Parathyroid adenoma (tissue), 2 donors: Measurements from ENCODE around the gene PRMT7.

Source experiments
- H2AFZ ChIP-seq: fragments of 300-600 bp; sonication (generic); one replicate; pipeline ENCODE4 v1.7.0; 2017; ENCODE audit warnings: antibody characterized with exemption, mild to moderate bottlenecking
- H3K27ac ChIP-seq: fragments of 300-600 bp; sonication (generic); one replicate; pipeline ENCODE4 v1.7.0; 2017
- H3K27me3 ChIP-seq: fragments of 300-600 bp; sonication (generic); one replicate; pipeline ENCODE4 v1.7.0; 2017; ENCODE audit warnings: low read length; ENCODE audit not compliant: control insufficient read depth, insufficient read depth
- H3K36me3 ChIP-seq: fragments of 300-600 bp; sonication (generic); one replicate; pipeline ENCODE4 v1.7.0; 2017; ENCODE audit warnings: low read length; ENCODE audit not compliant: control insufficient read depth, insufficient read depth
- H3K4me1 ChIP-seq: fragments of 300-600 bp; sonication (generic); one replicate; pipeline ENCODE4 v1.7.0; 2017; ENCODE audit warnings: control low read depth
- H3K4me2 ChIP-seq: fragments of 300-600 bp; sonication (generic); one replicate; pipeline ENCODE4 v1.7.0; 2017; ENCODE audit warnings: low read length
- H3K4me3 ChIP-seq: fragments of 300-600 bp; sonication (generic); one replicate; pipeline ENCODE4 v1.7.0; 2017; ENCODE audit warnings: low read depth, low read length
- H3K79me2 ChIP-seq: fragments of 300-600 bp; sonication (generic); one replicate; pipeline ENCODE4 v1.7.0; 2017; ENCODE audit warnings: control low read depth
- H3K9ac ChIP-seq: fragments of 300-600 bp; sonication (generic); one replicate; pipeline ENCODE4 v1.7.0; 2017; ENCODE audit warnings: mild to moderate bottlenecking
- H3K9me3 ChIP-seq: fragments of 300-600 bp; sonication (generic); one replicate; pipeline ENCODE4 v1.7.0; 2017; ENCODE audit warnings: low read length; ENCODE audit not compliant: control insufficient read depth
- TF ChIP-seq, protein P1 (sequence below): fragments of 300-600 bp; sonication (generic); IDR thresholded peaks from one replicate; pipeline ENCODE4 v1.7.0; 2017; ENCODE audit warnings: antibody characterized with exemption, mild to moderate bottlenecking
- donor health status: primary hyperparathyroidism.

Gene PRMT7

DNA sequence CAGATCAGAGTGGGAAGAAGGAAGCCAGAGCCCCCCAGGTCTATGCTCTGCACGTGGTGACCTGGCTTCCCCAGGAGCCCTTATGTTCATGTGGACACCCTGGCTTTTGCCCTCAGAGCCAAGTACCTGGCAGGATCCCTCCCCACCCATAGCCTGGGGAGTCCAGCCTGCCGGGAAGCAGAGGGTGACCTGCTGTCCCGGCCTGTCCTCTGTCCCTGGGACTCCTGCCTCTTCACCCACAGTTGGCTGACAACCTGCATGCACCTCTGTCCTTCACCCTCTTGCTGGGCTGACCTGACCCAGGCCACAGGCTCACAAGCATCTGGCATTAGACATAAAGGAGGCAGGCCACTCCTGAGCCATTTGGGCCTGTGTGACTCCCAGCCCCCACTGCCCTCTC lies 77.3 kb downstream of the PRMT7 start:
- no peaks in the 10 kb centered on the region for H3K79me2 ChIP-seq

DNA sequence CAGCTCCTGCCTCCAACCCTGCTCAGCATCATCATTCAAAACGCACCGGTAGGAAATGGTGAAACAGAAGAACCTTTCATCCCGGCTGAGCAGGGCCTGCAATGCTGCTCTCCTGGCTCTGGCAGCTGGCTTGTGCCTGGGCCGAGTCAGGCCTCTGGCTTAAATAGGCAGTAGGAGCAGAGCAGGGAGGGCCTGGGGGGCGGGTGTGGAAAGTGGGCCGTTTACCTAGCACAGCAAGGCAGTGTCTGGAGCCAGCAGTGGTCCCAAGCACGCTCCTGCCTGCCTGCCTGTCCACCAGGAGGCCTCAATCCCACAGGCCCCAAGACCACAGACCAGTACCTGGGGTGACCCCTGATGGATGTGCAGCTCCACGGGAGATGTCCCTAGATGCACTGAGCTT lies 78.2 kb downstream of the PRMT7 start:
- Histone ChIP-seq H3K79me2 (no peaks in the 10 kb centered on the region), H3K4me1 (peaks cover 9% of the 10 kb centered on the region), H3K9me3 (no peaks in the 10 kb centered on the region), H3K4me2 (no peak overlapping the region), H3K9ac (no peak overlapping the region), H2AFZ (no peak overlapping the region), H3K27ac (no peak overlapping the region), H3K4me3 (no peak overlapping the region), H3K27me3 (no peaks in the 10 kb centered on the region), H3K36me3 (no peaks in the 10 kb centered on the region)
- TF ChIP-seq, protein P1, sequence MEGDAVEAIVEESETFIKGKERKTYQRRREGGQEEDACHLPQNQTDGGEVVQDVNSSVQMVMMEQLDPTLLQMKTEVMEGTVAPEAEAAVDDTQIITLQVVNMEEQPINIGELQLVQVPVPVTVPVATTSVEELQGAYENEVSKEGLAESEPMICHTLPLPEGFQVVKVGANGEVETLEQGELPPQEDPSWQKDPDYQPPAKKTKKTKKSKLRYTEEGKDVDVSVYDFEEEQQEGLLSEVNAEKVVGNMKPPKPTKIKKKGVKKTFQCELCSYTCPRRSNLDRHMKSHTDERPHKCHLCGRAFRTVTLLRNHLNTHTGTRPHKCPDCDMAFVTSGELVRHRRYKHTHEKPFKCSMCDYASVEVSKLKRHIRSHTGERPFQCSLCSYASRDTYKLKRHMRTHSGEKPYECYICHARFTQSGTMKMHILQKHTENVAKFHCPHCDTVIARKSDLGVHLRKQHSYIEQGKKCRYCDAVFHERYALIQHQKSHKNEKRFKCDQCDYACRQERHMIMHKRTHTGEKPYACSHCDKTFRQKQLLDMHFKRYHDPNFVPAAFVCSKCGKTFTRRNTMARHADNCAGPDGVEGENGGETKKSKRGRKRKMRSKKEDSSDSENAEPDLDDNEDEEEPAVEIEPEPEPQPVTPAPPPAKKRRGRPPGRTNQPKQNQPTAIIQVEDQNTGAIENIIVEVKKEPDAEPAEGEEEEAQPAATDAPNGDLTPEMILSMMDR, result no peak

More for the DNA sequence above, 77.3 kb downstream of the PRMT7 start:
- Histone ChIP-seq H3K9ac (no peak overlapping the region), H3K4me3 (no peak overlapping the region), H3K4me1 (peaks cover 16% of the 10 kb centered on the region), H3K36me3 (no peaks in the 10 kb centered on the region), H2AFZ (no peak overlapping the region), H3K4me2 (no peak overlapping the region), H3K9me3 (no peaks in the 10 kb centered on the region), H3K27ac (no peak overlapping the region), H3K27me3 (no peaks in the 10 kb centered on the region)
- TF ChIP-seq, protein P1, result no peak

DNA sequence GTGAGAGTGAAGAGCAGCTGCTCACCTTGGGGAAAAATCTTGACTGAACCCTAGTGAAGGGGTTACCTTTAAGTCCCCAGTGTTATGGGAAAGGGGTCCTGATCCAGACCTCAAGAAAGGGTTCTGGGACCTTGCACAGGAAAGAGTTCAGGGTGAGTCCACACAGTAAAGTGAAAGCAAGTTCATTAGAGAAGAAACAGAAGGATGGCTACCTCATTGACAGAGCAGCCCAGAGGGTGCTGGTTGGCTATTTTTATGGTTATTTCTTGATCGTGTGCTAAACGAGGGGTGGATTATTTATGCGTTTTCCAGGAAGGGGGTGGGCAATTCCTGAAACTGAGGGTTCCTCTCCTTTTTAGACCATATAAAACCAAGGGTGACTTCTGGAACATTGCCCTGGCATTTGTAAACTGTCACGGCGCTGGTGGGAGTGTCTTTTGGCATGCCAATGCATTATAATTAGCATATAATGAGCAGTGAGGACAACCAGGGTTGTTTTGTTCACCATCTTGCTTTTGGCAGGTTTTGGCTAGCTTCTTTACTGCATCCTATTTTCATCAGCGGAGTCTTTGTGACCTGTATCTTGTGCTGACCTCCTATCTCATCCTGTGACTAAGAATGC lies 79.0 kb downstream of the PRMT7 start:
- Histone ChIP-seq H3K9ac (no peak overlapping the region), H3K27me3 (no peaks in the 10 kb centered on the region), H3K36me3 (no peaks in the 10 kb centered on the region), H3K27ac (no peak overlapping the region), H3K4me1 (peaks cover under 1% of the 10 kb centered on the region), H3K4me2 (no peak overlapping the region), H3K9me3 (no peaks in the 10 kb centered on the region), H3K4me3 (no peak overlapping the region), H3K79me2 (no peaks in the 10 kb centered on the region), H2AFZ (no peak overlapping the region)
- TF ChIP-seq, protein P1, result no peak

DNA sequence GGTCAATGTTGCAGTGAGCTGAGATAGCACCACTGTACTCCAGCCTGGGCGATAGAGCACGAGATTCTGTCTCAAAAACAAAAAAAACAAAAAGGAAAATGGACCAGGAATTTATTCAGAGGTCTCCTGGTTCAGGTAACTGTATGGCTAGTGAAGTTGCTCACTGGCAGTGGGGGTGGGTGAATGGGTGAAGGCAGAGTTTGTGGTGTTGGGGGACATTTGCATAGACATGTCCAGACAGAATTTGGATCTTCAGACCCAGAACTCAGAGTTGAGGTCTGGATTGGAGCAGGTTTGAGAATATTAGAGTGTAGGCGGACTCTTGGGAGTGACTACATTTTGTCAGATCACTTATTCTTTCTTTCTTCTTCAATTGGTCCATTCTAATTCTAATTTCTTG lies 82.5 kb downstream of the PRMT7 start:
- no peak overlapping the region for H3K4me3 ChIP-seq
- H3K9me3 ChIP-seq, result no peaks in the 10 kb centered on the region
- no peaks in the 10 kb centered on the region for H3K27me3 ChIP-seq
- H2AFZ ChIP-seq, result no peak overlapping the region
- H3K4me2 ChIP-seq, result no peak overlapping the region
- H3K4me1 ChIP-seq, result no peaks in the 10 kb centered on the region
- TF ChIP-seq, protein P1, result no peak
- H3K9ac ChIP-seq, result no peak overlapping the region
- H3K36me3 ChIP-seq, result no peaks in the 10 kb centered on the region
- H3K27ac ChIP-seq, result no peak overlapping the region
- no peaks in the 10 kb centered on the region for H3K79me2 ChIP-seq

DNA sequence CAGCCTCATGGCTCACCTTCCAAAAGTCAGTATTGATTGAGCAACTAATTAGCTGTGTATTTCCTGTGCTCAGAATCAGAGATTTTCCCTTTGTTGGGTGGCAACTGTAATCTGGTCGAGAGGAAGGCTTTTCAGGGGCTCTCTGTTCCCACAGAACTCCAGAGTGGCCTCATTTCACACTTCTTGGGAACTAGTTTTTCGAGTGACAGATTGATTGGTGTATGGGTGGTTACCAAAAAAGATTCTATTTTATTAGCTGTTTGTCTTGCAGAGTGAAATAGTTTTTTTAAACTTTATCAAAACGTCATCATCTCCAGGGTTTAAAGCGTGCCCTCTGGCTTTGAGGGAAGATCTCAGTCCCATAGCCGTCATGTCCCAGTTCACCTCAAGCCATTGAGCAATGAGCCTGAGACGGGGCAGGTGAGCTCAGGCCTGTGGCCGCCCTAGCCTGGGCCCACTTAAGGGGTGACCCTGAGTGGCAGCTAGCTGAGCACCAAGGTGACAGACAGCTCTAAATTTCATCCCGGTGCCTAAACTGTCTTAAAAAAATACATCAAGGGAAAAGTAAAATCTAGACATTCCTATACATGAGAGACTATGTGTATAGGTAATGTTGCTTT lies 84.5 kb downstream of the PRMT7 start:
- Histone ChIP-seq H3K4me3 (no peak overlapping the region), H3K27ac (no peak overlapping the region), H3K9ac (no peak overlapping the region), H3K4me1 (no peaks in the 10 kb centered on the region), H3K27me3 (no peaks in the 10 kb centered on the region), H3K79me2 (no peaks in the 10 kb centered on the region), H3K9me3 (no peaks in the 10 kb centered on the region), H2AFZ (no peak overlapping the region), H3K36me3 (no peaks in the 10 kb centered on the region), H3K4me2 (no peak overlapping the region)
- TF ChIP-seq, protein P1, result no peak
